CD4-positive, alpha-beta T cell treated with Interleukin-4 for 1 hour (primary cell): ENCODE data around the gene ZNF213.

Source experiments
- DNase-seq, 2 donors: peaks; one replicate each; pipeline ENCODE4 v3.0.0-alpha.2; 2020 to 2022

ZNF213 gene

DNA sequence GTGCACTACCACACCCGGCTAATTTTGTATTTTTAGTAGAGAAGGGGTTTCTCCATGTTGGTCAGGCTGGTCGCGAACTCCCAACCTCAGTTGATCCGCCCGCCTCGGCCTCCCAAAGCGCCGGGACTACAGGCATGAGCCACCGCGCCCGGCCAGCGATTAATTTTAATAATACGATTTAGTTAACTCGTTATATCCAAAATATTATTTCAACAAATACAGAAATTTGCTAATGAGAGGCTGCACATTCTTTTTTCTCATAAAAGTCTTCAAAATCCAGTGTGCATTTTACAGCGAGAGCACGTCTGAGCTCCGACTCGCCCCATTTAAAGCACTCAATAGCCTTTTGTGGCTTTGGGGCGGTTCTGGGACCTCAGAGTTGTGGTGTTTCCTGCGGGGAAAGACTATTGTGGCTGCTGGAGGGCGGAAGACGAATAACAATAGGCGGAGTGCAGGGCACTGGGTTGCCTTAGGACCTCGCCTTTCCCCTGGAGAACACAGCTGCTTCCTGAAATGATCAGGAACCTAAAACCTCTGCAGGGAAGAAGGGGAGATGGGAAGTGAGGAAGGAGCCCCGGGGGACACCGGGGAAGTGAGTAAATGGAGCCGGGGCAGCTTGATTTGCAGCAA lies 32.9 kb upstream of the ZNF213 start:
- peak in 1 of 2 donors; percentile 44 for DNase-seq

DNA sequence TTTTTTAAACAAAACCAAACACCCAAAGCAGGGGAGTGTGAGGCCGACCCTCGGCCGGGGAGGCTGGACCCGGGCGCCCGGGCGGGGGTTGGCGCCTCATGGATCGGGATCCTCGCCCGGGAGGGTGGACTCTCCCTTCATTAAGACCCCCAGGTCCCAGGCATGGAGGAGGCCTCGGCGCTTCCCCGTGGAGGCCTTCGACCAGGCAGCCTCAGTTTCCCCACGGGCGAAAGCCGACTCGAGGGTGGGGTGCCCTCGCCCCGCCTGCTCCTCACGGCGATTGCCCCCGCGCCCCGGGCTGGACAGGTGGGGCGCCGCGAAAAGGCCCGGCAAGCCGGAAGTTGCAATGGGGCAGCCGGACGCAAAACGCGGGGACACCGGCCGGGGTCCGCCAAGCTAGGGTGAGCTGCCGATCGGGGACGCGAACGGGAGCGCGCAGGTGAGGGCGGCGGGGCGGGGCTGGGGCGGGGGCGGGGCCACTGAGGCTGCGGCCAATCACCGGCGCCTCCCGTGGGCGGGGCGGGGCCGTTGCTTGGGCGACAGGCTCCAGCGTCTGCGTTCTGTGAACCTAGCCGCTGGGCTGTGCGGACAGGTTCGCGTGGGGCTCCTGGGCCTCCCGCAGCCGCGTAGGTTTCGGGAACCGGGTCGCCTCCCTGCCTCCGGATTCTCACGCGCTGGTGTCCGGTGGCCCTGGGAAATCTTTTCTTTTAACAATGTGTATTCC lies 28.5 kb upstream of the ZNF213 start:
- peak; percentile 93 to 94 for DNase-seq

DNA sequence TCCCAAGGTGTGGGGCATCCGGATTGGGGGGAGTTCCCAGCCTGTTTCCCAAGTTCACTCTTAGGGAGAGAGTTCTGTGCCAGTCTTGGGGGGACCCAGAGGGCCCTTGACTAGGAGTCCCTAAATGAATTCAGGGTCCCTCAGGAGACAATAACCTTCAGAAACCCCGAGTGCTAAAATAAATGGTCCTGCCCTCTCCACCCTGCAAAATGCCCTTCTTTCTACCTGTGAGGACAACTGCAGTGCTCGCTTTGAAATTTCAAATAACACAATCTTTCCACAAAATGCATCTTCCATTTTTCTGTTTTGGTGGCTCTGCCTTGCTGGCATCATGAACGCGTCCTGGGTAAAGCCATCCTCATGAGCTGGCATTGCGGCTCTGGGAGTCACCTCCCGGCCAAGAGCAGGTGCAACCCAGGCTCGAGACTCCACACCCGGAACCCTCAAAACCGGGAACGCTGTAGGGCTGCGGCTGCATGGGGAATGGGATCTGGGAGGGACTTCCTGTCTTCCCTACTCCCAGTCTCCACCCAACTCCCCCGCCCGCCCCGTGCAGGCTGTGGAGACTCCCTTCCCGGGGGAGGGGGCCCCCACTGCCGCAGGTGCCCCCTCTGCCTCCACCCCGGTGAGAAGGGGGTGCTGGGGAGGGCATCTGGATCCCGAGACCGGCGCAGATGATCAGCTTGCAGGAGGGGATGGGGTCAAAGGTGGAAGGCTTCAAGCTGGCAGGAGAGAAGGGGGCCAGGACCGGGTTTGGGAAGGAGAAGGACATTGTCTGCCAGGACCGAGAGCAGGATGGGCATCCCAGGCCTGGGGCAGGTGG lies 22.6 kb upstream of the ZNF213 start, which contains the start of gene ZNF205:
Gene ZNF205 (plus strand): TSS at position 529 of the 823 bp plus-strand sequence. CDS start 845 bp downstream, outside the sequence.
- DNase-seq = no peak

DNA sequence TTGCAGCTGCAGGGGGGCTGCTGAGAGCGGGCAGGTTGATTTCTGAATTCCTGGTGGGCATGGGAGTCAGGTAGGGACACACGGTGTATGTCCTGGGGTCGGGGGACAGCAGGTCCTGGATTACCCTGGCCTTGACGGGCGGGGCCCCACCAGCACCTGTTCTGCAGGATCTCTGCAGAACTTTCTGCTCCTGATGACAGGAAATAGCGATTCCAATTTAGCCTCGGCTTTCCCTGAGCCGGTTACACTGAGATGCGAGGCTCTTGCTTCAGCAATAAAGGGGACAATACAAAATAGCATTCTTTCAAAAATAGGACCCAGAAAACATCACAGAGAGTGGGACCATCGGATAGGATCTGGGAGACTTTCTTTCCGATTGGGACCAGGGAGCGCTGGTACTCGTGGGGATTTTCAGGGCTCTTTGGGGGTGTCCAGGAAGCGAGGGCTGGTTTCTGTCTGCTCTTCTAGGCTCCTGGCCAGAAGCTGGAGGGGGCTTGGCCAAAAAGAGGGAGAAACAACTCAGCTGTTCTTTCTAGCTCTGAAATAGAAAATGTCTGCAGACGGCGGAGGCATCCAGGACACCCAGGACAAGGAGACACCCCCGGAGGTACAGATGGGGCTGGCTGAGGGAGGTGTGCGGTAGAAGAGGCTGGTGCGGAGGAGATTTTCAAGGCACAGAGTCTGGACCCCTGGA lies 21.8 kb upstream of the ZNF213 start:
- DNase-seq = no peak

DNA sequence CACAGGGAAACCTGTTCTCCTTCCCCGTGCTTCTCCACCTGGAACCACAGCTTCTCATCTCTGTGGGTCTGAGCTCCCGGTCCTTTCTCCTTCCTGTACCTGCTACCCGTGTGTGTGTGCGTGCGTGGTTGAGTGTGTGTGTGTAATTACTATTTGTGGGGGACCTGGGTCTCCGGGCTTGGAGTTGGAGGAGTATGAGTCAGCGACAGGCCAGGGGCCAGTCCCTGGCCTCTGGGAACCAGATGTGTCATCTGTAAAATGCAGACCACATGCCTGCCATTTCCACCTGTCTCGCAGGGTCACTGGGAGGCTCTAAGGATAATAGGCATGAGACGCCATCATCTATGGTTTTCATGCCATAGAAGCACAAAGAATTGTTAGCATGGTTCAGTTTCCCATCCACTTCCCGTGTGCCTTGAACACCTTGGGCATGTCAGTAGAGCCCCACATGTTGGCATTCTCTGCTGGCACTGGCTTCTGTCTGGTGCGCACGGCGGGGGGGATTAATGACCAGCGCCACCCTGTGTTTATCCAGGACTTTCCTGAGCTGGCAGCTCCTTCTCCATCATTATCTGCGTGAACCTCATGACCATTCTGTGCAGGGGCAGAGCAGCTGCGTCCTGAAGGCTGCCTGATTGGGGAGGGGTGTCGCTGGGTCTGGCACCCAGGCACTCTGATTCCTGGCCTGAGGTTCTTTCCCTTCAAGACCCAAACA lies 20.9 kb upstream of the ZNF213 start:
- DNase-seq = no peak

DNA sequence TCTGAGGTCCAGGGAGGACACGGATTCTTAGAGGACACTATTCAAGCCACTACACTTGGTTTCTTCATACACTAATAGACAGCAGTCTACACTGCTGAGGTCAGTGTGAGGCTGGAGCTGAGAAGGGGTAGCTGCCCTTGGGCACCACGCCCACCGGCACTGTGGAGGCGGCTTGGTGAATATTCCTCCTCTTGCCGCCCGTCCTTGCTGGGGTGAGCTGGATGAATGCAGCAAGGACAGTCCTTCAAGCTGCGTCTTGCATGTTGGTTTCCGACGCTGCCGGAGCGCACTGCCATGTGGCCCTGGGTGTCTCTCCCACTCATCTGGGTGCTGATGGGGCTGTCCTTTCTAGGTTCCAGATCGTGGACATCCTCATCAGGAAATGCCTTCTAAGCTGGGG lies 19.8 kb upstream of the ZNF213 start:
- no peak for DNase-seq

DNA sequence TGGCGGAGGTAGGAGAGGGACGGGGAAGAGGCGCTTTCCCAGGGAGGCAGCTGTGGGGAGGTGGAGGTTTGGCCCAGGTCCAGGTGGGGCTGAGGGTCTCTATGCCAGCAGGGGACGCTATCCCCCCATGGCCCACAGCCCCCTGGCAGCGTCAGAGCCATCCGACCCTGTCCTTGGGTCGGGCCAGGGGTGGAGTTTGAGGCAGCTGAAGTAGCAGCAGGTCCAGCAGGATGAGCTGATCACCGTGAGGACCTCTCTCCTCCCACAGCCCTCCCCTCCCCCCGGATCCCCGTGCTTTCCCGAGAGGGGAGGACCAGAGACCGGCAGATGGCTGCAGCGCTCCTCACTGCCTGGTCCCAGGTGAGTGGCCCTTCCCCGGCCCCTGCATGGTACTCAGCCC lies 19.3 kb upstream of the ZNF213 start:
- no peak for DNase-seq

DNA sequence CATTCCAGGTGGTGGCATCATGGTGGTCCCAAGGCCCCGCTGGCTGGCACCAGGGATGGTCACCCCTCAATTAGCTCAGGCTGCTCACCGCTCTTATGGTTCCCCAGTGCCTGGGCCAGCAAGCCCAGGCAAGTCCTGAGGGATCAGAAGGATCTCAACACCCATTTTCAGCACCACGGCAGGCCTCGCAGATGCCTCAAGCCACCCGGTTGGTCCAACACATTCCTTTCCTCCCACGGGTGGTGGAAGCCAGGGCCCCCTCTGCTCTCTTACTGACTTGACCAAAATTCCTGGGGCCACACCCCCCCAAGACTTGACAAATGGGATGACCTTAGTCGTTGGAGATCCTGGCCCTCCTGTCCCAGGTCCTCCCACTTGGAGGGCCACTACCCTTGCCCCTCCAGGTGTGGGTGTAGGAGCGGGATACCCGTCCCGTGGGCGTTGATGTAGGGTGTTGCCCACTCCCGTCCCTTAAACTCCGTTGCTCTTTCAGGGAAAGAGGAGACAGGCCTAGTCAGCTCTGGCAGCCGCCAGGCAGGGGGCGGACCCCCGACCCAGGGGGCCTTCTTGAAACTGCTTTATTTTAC lies 16.5 kb upstream of the ZNF213 start:
- no peak for DNase-seq

DNA sequence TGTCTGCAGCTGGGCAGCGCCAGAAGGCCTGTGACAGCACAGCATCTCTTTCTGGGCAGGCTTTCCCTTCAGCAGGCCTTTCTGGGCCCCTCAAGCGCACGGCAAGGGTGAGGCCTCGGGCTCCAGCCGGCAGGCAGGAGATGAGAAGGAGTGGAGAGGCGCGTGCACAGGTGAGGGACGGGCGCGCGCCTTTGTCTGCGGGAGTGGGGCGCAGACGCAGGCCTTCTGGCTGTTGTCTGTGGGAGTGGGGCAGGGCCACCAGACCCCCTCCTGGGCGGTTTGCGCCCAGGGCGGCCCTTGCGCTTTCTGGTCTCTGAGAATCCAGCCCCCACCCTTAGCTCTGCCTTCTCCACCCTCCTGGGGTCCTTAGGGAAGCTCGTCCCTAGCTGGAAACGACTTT lies 16.0 kb upstream of the ZNF213 start:
- DNase-seq = no peak

DNA sequence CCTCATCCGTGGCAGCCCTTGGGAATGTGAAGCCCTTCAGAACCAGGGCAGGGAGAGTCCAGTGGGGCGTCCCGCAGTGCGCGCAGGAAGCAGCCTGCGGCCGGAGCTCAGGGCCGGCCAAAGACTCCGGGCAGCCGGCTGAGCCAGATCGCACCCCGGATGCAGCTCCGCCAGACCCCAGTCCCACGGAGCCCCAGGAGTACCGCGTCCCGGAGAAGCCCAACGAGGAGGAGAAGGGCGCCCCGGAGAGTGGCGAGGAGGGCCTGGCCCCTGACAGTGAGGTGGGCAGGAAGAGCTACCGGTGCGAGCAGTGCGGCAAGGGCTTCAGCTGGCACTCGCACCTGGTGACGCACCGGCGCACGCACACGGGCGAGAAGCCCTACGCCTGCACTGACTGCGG lies 15.5 kb upstream of the ZNF213 start:
- no peak for DNase-seq

DNA sequence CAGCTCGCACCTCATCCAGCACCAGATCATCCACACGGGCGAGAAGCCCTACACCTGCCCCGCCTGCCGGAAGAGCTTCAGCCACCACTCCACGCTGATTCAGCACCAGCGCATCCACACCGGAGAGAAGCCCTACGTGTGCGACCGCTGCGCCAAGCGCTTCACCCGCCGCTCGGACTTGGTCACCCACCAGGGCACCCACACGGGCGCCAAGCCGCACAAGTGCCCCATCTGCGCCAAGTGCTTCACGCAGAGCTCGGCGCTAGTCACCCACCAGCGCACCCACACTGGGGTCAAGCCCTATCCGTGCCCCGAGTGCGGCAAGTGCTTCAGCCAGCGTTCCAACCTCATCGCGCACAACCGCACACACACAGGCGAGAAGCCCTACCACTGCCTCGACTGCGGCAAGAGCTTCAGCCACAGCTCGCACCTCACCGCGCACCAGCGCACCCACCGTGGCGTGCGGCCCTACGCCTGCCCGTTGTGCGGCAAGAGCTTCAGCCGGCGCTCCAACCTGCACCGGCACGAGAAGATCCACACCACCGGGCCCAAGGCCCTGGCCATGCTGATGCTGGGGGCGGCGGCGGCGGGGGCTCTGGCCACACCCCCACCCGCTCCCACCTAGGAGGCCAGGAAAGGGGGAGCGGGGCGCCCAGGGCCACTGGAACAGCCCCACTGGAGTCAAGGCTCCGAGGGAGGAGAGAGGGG lies 15.0 kb upstream of the ZNF213 start:
- DNase-seq = no peak

DNA sequence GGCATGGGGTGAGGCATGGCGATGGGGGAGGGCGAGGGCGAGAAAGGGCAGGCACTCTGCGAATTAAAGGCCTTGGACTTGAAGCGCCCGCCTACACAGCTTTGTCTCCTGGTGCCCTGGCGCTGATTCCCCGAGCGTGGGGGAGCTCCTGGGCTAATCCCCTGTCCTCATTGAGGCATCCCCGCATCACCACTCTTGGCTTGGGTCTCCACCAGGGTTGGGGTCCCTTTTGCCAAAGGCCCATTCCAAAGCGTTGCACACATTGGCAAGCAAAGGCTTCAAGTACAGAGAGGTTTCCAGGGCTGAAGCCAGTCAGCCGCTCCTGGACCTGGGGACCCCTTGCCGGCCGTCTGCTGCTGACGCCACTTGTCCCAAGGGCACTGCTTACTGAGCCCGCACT lies 14.4 kb upstream of the ZNF213 start:
- no peak for DNase-seq

DNA sequence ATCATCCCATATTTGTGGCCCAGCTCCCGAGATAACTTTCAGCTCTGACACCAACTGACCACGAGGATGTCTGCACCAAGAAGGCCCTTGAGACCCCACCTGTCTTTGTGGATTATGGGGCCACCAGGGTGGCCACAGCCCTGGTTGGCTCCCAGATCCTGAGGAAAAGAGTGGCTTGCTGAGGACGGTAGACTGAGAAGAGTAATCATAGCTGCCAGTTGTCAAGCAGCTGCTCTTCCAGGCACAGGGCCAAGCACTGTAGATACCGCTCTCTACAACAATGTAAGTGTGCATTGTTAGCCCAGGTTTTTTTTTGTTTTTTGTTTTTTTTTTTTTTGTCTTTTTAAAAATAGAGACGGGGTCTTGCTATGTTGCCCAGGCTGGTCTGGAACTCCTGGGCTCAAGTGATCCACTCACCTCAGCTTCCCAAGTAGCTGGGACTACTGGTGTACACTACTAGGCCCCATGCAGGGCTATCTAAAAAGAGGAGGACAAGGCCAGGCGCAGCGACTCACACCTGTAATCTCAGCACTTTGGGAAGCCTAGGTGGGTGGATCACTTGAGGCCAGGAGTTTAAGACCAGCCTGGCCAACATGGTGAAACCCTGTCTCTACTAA lies 12.9 kb upstream of the ZNF213 start:
- DNase-seq = no peak

DNA sequence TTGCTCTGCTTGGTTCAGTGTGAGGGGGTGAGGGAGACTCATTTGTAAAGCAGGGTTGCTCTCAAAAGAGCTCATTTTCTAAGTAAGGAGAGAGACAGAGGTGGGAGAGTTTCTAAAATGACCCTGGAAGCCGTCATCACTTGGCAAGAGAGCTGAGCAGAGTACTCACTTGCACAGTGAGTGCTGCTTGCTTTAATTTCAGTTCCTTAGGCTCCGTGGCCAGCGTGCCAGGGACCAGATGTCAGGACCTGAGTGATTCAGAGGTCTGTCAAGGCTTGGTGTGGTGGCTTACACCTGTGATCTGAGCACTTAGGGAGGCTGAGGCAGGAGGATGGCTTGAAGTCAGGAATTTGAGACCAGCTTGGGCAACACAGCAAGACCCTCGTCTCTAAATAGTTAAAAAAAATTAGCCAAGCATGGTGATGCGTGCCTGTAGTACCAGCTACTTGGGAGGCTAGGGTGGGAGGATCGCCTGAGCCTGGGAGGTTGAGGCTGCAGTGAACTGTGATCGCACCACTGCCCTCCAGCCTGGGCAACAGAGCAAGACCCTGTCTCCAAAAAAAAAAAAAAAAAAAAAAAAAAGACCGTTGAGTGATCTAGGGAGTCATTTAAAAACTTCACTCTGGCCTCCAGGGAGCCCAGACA lies 11.8 kb upstream of the ZNF213 start:
- no peak for DNase-seq

DNA sequence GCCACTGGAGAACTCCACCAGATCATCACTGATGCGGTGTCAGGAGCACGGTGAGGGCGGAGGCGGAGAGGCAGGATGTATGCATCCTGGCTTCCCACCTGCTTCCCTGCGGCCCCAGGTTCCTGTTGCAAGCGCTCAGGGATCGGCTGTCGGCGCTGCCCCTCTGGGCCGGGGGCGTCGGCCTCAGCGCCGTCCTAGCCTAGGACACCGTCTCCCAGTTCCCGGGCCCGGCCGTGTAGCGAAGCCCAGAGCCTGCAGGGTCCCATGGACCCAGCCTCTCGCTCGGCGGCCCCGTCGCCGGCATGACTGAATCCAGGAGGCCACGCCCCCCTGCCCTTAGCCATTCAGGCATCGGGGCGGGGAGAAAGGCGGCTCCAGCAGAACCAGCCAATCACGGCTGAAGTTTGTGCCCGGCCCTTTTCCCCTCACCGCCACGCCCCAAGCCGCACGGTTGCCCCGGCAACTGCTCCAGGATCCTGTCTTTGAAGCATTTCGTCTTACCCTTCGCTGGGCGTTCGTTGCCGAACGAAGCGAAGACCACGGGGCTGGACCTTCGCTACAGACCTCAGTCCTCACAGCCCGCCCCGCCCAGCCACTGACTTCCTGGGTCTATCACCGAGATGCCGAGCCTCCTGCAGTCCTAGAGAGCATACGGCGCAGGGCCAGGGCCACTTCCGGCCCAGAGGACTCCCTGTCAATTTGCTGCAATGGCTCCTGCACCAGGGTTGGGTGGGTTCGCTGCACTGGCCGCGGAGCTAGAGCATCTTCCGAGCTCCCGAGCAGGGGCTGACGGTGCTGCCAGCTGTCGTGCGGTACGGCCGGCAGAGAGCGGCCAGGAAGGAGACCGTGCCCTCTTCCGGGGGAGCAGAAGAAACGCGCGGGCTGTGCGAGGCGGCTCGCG lies 10.6 kb upstream of the ZNF213 start:
- DNase-seq = peak; percentile 95 to 96

DNA sequence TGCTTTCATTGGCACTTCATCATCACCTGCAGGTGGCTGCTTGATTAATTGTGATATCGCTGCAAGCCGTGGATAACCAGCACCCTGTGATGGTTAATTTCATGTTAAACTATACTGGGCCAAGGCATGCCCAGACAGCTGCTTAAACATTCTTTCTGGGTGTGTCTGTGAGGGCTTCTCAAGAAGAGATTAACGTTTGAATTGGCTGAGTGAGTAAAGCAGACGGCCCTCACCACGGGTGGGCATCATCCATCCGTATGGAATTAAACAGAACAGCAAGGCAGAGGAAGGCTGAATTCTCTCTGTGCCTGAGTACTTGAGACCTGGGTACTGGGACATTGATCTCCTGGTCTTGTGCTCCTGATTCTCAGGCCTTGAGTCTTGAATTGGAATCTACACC lies 7.1 kb upstream of the ZNF213 start:
- no peak for DNase-seq

DNA sequence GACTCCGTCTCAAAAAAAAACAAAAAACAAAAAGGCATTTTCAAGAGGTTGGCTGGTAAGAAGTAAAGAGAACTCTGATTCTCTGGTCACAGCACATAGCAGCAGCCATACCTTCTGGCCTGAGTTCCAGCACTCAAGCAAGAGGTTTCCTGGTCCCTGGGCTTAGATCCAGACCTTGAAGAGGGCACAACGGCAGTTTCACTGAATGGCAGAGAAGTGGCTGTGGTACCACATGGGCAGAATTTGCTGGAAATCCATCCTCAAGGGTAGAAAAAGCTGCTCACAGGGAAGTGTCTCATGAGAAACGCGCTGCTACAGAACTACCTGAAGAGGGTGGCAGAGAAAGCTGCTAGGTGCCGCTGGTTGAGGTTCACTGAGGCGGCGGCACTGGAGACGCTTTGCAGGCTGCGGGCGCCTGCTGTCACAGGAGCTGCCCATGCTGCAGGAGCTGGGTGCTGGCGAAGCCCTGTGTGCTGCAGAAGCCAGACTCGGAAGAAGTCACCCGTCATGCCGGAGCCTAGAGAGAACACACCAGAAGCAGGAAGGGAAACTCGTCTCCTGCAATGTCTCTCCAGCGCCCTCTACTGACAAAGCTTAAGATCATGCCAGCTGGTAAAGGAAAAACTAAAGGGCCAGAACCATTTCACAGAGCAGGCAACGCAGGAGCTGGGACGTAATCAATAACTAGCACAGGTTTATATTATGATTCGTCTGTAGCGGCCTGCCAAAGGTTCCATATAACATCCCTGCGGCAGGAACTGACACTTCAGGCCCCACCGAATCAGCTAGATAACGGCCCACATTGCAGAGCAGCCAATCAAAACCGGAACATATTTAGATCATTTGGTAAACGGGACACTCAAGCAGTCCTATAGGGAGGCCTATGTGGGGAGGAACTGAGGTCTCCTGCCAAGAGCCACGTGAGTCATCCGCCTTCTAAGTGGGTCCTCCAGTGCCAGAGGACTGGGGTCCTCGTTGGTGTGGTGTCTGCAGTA lies 5.4 kb upstream of the ZNF213 start:
- DNase-seq = peak; percentile 89 to 92
